H9 (cell line): ENCODE results near the gene RFC4. TPM values are rescaled to one million over a fixed set of nuclear protein-coding genes. Genes with fewer than 3 reads are reported as not detected.

Source experiments
- DNase-seq: peaks from one replicate; pipeline ENCODE4 v3.0.0-alpha.2; 2017
- H2AFZ ChIP-seq: one replicate; pipeline ENCODE4 v1.6.1; 2013; ENCODE audit warnings: mild to moderate bottlenecking, low read length, control low read depth, moderate library complexity
- H2AK5ac ChIP-seq: 2 replicates; pipeline ENCODE4 v1.6.1; 2013; ENCODE audit warnings: low read length, control low read depth, mixed read lengths; ENCODE audit not compliant: insufficient read length
- H2BK120ac ChIP-seq: one replicate; pipeline ENCODE4 v1.6.1; 2013; ENCODE audit warnings: low read depth, mild to moderate bottlenecking, low read length, control low read depth, inconsistent platforms; ENCODE audit not compliant: poor library complexity, severe bottlenecking
- H2BK12ac ChIP-seq: 2 replicates; pipeline ENCODE4 v1.6.1; 2013; ENCODE audit warnings: low read length, control low read depth, mixed read lengths, low read depth; ENCODE audit not compliant: insufficient read length
- H2BK15ac ChIP-seq: 2 replicates; pipeline ENCODE4 v1.6.1; 2013; ENCODE audit warnings: low read depth, low read length, control low read depth
- H2BK20ac ChIP-seq: one replicate; pipeline ENCODE4 v1.6.1; 2013; ENCODE audit warnings: low read depth, mild to moderate bottlenecking, low read length, control low read depth, inconsistent platforms; ENCODE audit not compliant: poor library complexity, severe bottlenecking
- H2BK5ac ChIP-seq: 2 replicates; pipeline ENCODE4 v1.6.1; 2013; ENCODE audit warnings: low read length, control low read depth, mixed read lengths; ENCODE audit not compliant: insufficient read length
- H3K14ac ChIP-seq: 2 replicates; pipeline ENCODE4 v1.6.1; 2013; ENCODE audit warnings: low read length, control low read depth; ENCODE audit not compliant: insufficient read depth
- H3K18ac ChIP-seq: 2 replicates; pipeline ENCODE4 v1.6.1; 2013; ENCODE audit warnings: low read depth, mild to moderate bottlenecking, mixed read lengths, low read length, control low read depth; ENCODE audit not compliant: insufficient read length
- H3K23ac ChIP-seq: 2 replicates; pipeline ENCODE4 v1.6.1; 2013; ENCODE audit warnings: low read length, control low read depth, mixed read lengths, low read depth; ENCODE audit not compliant: insufficient read length
- H3K23me2 ChIP-seq: 2 replicates; pipeline ENCODE4 v1.6.1; 2013; ENCODE audit warnings: low read depth, mild to moderate bottlenecking, mixed read lengths, low read length, control low read depth; ENCODE audit not compliant: insufficient read length, poor library complexity, severe bottlenecking
- H3K27ac ChIP-seq: 2 replicates; pipeline ENCODE4 v1.5.1; 2013; ENCODE audit warnings: low read length, control low read depth, mixed read lengths, low read depth; ENCODE audit not compliant: insufficient read length
- H3K27me3 ChIP-seq: 2 replicates; pipeline ENCODE4 v1.6.1; 2013; ENCODE audit warnings: low read length, control low read depth, inconsistent platforms; ENCODE audit not compliant: insufficient read depth
- H3K4ac ChIP-seq: 2 replicates; pipeline ENCODE4 v1.6.1; 2013; ENCODE audit warnings: low read depth, mild to moderate bottlenecking, control low read depth, inconsistent platforms, low read length, moderate library complexity
- H3K4me1 ChIP-seq: 2 replicates; pipeline ENCODE4 v1.6.1; 2013; ENCODE audit warnings: low read length, control low read depth, inconsistent platforms; ENCODE audit not compliant: insufficient read depth
- H3K4me2 ChIP-seq: 2 replicates; pipeline ENCODE4 v1.6.1; 2013; ENCODE audit warnings: low read length, control low read depth, mixed read lengths; ENCODE audit not compliant: insufficient read length, insufficient read depth
- H3K56ac ChIP-seq: 2 replicates; pipeline ENCODE4 v1.6.1; 2013; ENCODE audit warnings: low read depth, mild to moderate bottlenecking, mixed read lengths, low read length, control low read depth; ENCODE audit not compliant: insufficient read length
- H3K79me1 ChIP-seq: 2 replicates; pipeline ENCODE4 v1.6.1; 2013; ENCODE audit warnings: low read depth, mild to moderate bottlenecking, moderate library complexity, low read length, control low read depth, inconsistent platforms; ENCODE audit not compliant: insufficient read depth, poor library complexity, severe bottlenecking
- H3K79me2 ChIP-seq: 2 replicates; pipeline ENCODE4 v1.6.1; 2013; ENCODE audit warnings: low read length, control low read depth, inconsistent platforms; ENCODE audit not compliant: insufficient read depth
- H3K9ac ChIP-seq: 2 replicates; pipeline ENCODE4 v1.6.1; 2013; ENCODE audit warnings: low read length, control low read depth, mixed read lengths; ENCODE audit not compliant: insufficient read length; ENCODE audit errors: extremely low read depth
- H3K9me3 ChIP-seq: one replicate; pipeline ENCODE4 v1.6.1; 2013; ENCODE audit warnings: low read depth, low read length, inconsistent platforms; ENCODE audit not compliant: control insufficient read depth
- H3T11ph ChIP-seq: one replicate; pipeline ENCODE4 v1.6.1; 2013; ENCODE audit warnings: mild to moderate bottlenecking, low read length, control low read depth, inconsistent platforms
- H4K20me1 ChIP-seq: one replicate; pipeline ENCODE4 v1.6.1; 2013; ENCODE audit not compliant: control insufficient read depth, insufficient read length, insufficient read depth
- H4K5ac ChIP-seq: 2 replicates; pipeline ENCODE4 v1.6.1; 2013; ENCODE audit warnings: low read depth, mild to moderate bottlenecking, mixed read lengths, low read length, control low read depth; ENCODE audit not compliant: insufficient read length
- H4K8ac ChIP-seq: replicated peaks from 2 replicates; pipeline ENCODE4 v1.6.1; 2013; ENCODE audit warnings: low read length, control low read depth, mixed read lengths, low read depth; ENCODE audit not compliant: insufficient read length
- H4K91ac ChIP-seq: 2 replicates; pipeline ENCODE4 v1.6.1; 2013; ENCODE audit warnings: low read depth, mild to moderate bottlenecking, moderate library complexity, mixed read lengths, low read length, control low read depth; ENCODE audit not compliant: insufficient read length
- H3K27ac Mint-ChIP-seq, 3 experiments: 2 replicates in 2 of 3; 3 replicates in 1 of 3; pipeline ENCODE4 v1.8.0; 2020 to 2021; ENCODE audit warnings: mixed read lengths in 3 of 3, mild to moderate bottlenecking in 1 of 3, moderate library complexity in 1 of 3
- H3K27me3 Mint-ChIP-seq: 2 replicates; pipeline ENCODE4 v1.8.0; 2021; ENCODE audit warnings: low read depth, mild to moderate bottlenecking, moderate library complexity, mixed read lengths
- H3K36me3 Mint-ChIP-seq, 3 experiments: 2 replicates in 2 of 3; 3 replicates in 1 of 3; pipeline ENCODE4 v1.8.0; 2020 to 2021; ENCODE audit warnings: low read depth in 3 of 3, mixed read lengths in 3 of 3; ENCODE audit not compliant: insufficient read depth in 1 of 3
- H3K4me1 Mint-ChIP-seq, 2 experiments: 2 replicates each; pipeline ENCODE4 v1.8.0; 2020; ENCODE audit warnings: mixed read lengths in 2 of 2
- H3K4me3 Mint-ChIP-seq, 2 experiments: 2 replicates in 1 of 2; 3 replicates in 1 of 2; pipeline ENCODE4 v1.8.0; 2020 to 2021; ENCODE audit warnings: mild to moderate bottlenecking in 2 of 2, mixed read lengths in 2 of 2, moderate library complexity in 1 of 2
- H3K9me3 Mint-ChIP-seq, 2 experiments: 2 replicates in 1 of 2; 3 replicates in 1 of 2; pipeline ENCODE4 v1.8.0; 2020; ENCODE audit warnings: mild to moderate bottlenecking in 2 of 2, mixed read lengths in 2 of 2, moderate library complexity in 1 of 2
- WGBS: extraction: QIAGEN DNeasy Blood & Tissue Kit; methylation state at CpG from one replicate; pipeline ENCODE4 v1.1.7; 2013; ENCODE audit warnings: missing lambda C conversion rate, low lambda C conversion rate, mixed read lengths; ENCODE audit not compliant: insufficient read length; ENCODE audit errors: extremely low coverage; 5-methylcytosine and 5-hydroxymethylcytosine counted together
- total RNA-seq: library from RNA; stranded (reverse); gene quantifications from 2 replicates; pipeline ENCODE4 v1.2.1, GENCODE V29; 2021
- TF ChIP-seq, protein P1 (sequence below): fragments of 200-600 bp; sonication (generic); conservative IDR thresholded peaks from 3 replicates; pipeline ENCODE4 v1.8.0; 2021; ENCODE audit warnings: antibody characterized with exemption, mild to moderate bottlenecking

RFC4 gene
- total RNA-seq, 1 experiment from 2014 or later = 108 TPM

DNA sequence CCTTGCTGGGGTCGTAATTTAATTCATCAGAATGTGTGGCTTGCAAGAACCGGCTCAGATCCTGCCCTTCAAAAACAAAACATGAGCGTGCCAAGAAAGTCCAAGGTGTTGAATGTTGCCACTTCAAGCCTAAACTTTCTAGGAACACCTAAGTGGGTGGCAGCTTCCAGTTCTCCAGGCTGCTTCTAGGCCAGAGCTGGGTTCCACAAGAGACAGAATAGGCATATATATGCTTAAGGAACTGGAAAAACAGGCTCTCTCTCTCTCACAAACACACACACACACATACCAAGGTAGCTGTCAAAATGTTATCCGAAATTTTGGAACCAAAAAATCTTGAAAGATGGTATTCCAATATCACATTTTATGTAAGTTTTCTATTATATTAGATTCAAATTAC, 35.3 kb upstream of the RFC4 start:
- no peak for DNase-seq
- Mint-ChIP-seq H3K4me1 (peaks cover 0 to 3% of the 10 kb centered on the region in 2 experiments; a peak in 2 of 4 replicates), H3K36me3 (no peaks in the 10 kb centered on the region), H3K27me3 (peaks cover 3% of the 10 kb centered on the region; the same call in 1 of the 2 replicates), H3K9me3 (no peaks in the 10 kb centered on the region; a peak in 1 of 5 replicates), H3K27ac (no peak overlapping the region), H3K4me3 (no peak overlapping the region)
- Histone ChIP-seq H3K23ac (no peak overlapping the region), H3K9ac (no peak overlapping the region), H4K20me1 (no peaks in the 10 kb centered on the region), H3K79me2 (no peaks in the 10 kb centered on the region), H3K4me2 (no peak overlapping the region), H3K18ac (no peak overlapping the region), H2BK20ac (no peak overlapping the region), H2AK5ac (no peak overlapping the region), H3K27ac (no peak overlapping the region), H2BK12ac (no peak overlapping the region), H3K27me3 (no peaks in the 10 kb centered on the region), H2BK120ac (no peak overlapping the region), H3K4me1 (no peaks in the 10 kb centered on the region), H2AFZ (no peak overlapping the region), H3K23me2 (no peaks in the 10 kb centered on the region), H2BK5ac (no peak overlapping the region), H4K8ac (no peak overlapping the region), H3T11ph (no peak overlapping the region), H4K5ac (no peak overlapping the region), H3K56ac (no peak overlapping the region), H3K79me1 (no peaks in the 10 kb centered on the region), H4K91ac (no peak overlapping the region), H3K14ac (no peak overlapping the region), H2BK15ac (no peak overlapping the region), H3K9me3 (no peaks in the 10 kb centered on the region), H3K4ac (no peak overlapping the region)
- no CpG with 5 or more reads among the region's 4 CpGs for WGBS
- TF ChIP-seq, protein P1, sequence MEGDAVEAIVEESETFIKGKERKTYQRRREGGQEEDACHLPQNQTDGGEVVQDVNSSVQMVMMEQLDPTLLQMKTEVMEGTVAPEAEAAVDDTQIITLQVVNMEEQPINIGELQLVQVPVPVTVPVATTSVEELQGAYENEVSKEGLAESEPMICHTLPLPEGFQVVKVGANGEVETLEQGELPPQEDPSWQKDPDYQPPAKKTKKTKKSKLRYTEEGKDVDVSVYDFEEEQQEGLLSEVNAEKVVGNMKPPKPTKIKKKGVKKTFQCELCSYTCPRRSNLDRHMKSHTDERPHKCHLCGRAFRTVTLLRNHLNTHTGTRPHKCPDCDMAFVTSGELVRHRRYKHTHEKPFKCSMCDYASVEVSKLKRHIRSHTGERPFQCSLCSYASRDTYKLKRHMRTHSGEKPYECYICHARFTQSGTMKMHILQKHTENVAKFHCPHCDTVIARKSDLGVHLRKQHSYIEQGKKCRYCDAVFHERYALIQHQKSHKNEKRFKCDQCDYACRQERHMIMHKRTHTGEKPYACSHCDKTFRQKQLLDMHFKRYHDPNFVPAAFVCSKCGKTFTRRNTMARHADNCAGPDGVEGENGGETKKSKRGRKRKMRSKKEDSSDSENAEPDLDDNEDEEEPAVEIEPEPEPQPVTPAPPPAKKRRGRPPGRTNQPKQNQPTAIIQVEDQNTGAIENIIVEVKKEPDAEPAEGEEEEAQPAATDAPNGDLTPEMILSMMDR = no peak
